SK-N-SH treated with all-trans-retinoic acid at 6 μM for 48 hours (cell line): ENCODE data around the gene PLXNA4.

ENCODE experiments used
- ATAC-seq: fragments of 200-7000 bp; cut with Tn5 transposase; 3 replicates; pipeline ENCODE4 v1.9.1; 2020; ENCODE audit warnings: mild to moderate bottlenecking, moderate library complexity
- BACH2 ChIP-seq: fragments of 250-450 bp; sonication (Bioruptor Pico); IDR thresholded peaks from 2 replicates; pipeline ENCODE4 v1.9.0; 2021; ENCODE audit warnings: mild to moderate bottlenecking, borderline replicate concordance
- CREB5 ChIP-seq: fragments of 250-450 bp; sonication (Bioruptor Pico); IDR thresholded peaks from 2 replicates; pipeline ENCODE4 v1.5.1; 2020; ENCODE audit warnings: low read depth, mild to moderate bottlenecking, moderate library complexity
- CSDC2 ChIP-seq: fragments of 250-450 bp; sonication (Bioruptor Pico); IDR thresholded peaks from 2 replicates; pipeline ENCODE4 v1.5.0; 2020; ENCODE audit warnings: mild to moderate bottlenecking, moderate library complexity
- CSRNP3 ChIP-seq: fragments of 250-450 bp; sonication (Bioruptor Pico); IDR thresholded peaks from 2 replicates; pipeline ENCODE4 v1.5.1; 2021; ENCODE audit warnings: mild to moderate bottlenecking, moderate library complexity
- ESRRG ChIP-seq: fragments of 250-450 bp; sonication (Bioruptor Pico); IDR thresholded peaks from 2 replicates; pipeline ENCODE4 v1.6.1; 2021; ENCODE audit warnings: mild to moderate bottlenecking
- ISL1 ChIP-seq: fragments of 250-450 bp; sonication (Bioruptor Pico); IDR thresholded peaks from 2 replicates; pipeline ENCODE4 v2.1.2; 2022; ENCODE audit warnings: mild to moderate bottlenecking, moderate library complexity
- PATZ1 ChIP-seq: fragments of 250-450 bp; sonication (Bioruptor Pico); IDR thresholded peaks from 2 replicates; pipeline ENCODE4 v1.8.0; 2020; ENCODE audit warnings: mild to moderate bottlenecking, moderate library complexity, borderline replicate concordance
- POU6F1 ChIP-seq: fragments of 250-450 bp; sonication (Bioruptor Pico); IDR thresholded peaks from 2 replicates; pipeline ENCODE4 v1.8.0; 2021; ENCODE audit warnings: low read depth, mild to moderate bottlenecking, moderate library complexity, borderline replicate concordance
- RARB ChIP-seq: fragments of 250-450 bp; sonication (Bioruptor Pico); IDR thresholded peaks from 2 replicates; pipeline ENCODE4 v1.8.0; 2021; ENCODE audit warnings: mild to moderate bottlenecking, moderate library complexity
- TCF4 ChIP-seq: fragments of 250-450 bp; sonication (Bioruptor Pico); IDR thresholded peaks from 2 replicates; pipeline ENCODE4 v1.8.0; 2021; ENCODE audit warnings: mild to moderate bottlenecking, moderate library complexity, borderline replicate concordance
- TOX ChIP-seq: fragments of 250-450 bp; sonication (Bioruptor Pico); IDR thresholded peaks from 2 replicates; pipeline ENCODE4 v1.8.0; 2021; ENCODE audit warnings: mild to moderate bottlenecking, moderate library complexity, borderline replicate concordance
- TSHZ2 ChIP-seq: fragments of 250-450 bp; sonication (Bioruptor Pico); IDR thresholded peaks from 2 replicates; pipeline ENCODE4 v1.5.0; 2020; ENCODE audit warnings: mild to moderate bottlenecking, moderate library complexity
- ZC3H10 ChIP-seq: fragments of 250-450 bp; sonication (Bioruptor Pico); IDR thresholded peaks from 2 replicates; pipeline ENCODE4 v1.5.1; 2021; ENCODE audit warnings: mild to moderate bottlenecking, moderate library complexity
- ZFP3 ChIP-seq: fragments of 250-450 bp; sonication (Bioruptor Pico); IDR thresholded peaks from 2 replicates; pipeline ENCODE4 v1.5.0; 2020; ENCODE audit warnings: mild to moderate bottlenecking, moderate library complexity
- ZFP30 ChIP-seq: fragments of 450-650 bp; formaldehyde crosslinking; IDR thresholded peaks from 2 replicates; pipeline ENCODE4 v1.5.0; 2022; ENCODE audit warnings: mild to moderate bottlenecking, moderate library complexity
- ZNF565 ChIP-seq: fragments of 450-650 bp; formaldehyde crosslinking; conservative IDR thresholded peaks from 2 replicates; pipeline ENCODE4 v1.5.0; 2020; ENCODE audit warnings: low read depth, mild to moderate bottlenecking, moderate library complexity
- ZNF70 ChIP-seq: fragments of 450-650 bp; formaldehyde crosslinking; IDR thresholded peaks from 2 replicates; pipeline ENCODE4 v1.5.0; 2020; ENCODE audit warnings: mild to moderate bottlenecking, moderate library complexity
- ZNF8 ChIP-seq: fragments of 450-650 bp; formaldehyde crosslinking; IDR thresholded peaks from 2 replicates; pipeline ENCODE4 v1.5.0; 2020; ENCODE audit warnings: mild to moderate bottlenecking, moderate library complexity

Gene PLXNA4

GRCh38 chr7:132491391-132491945 is 84.8 kb downstream of the PLXNA4 start (continued):
- no peak for TF ChIP-seq TCF4 (CRISPR knock-in tag)

- TF ChIP-seq TOX (CRISPR knock-in tag) (no peak), ZC3H10 (no peak), PATZ1 (no peak), ZNF565 (no peak), CREB5 (no peak), ZFP30 (CRISPR knock-in tag) (no peak), ESRRG (CRISPR knock-in tag) (no peak), TSHZ2 (no peak)
- ATAC-seq = no peak
Measured at GRCh38 chr7:132490474-132490873, 85.8 kb downstream of the PLXNA4 start.

GRCh38 chr7:132489776-132490237 is 86.5 kb downstream of the PLXNA4 start:
- ATAC-seq = no peak
- TF ChIP-seq CSDC2 (CRISPR knock-in tag) (no peak), ZNF8 (CRISPR knock-in tag) (no peak), ZFP3 (CRISPR knock-in tag) (no peak), ZFP30 (CRISPR knock-in tag) (no peak), TOX (CRISPR knock-in tag) (no peak), CREB5 (no peak), BACH2 (CRISPR knock-in tag) (no peak), RARB (CRISPR knock-in tag) (no peak), POU6F1 (no peak), ISL1 (CRISPR knock-in tag) (no peak), ESRRG (CRISPR knock-in tag) (no peak), ZNF70 (CRISPR knock-in tag) (no peak), CSRNP3 (CRISPR knock-in tag) (no peak)
- TF ChIP-seq, all 23 proteins: peak for 0
